ENCODE data around the gene SLC2A8.

DNA sequence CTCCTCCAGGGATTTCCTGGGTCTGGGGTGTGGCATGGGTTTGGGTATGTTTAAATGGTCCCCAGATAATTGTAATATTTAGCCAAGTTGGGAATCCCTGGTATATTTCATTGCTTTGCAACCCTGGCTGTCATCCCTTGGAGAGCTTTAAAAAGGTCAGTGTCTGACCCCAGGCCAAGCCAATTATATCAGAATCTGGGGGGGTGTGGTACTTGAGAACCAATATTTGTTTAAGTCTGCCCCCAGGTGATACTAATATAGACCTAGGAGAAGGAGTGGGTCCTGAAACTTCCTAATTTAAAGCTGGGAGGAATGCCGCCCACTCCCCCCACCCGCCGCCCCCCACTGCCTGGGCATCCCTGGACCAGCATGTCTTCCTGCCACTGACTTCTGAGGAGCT, 38.2 kb upstream of the SLC2A8 start:
- no peak for TF ChIP-seq POLR2A (IDR thresholded peaks at IDR 0.05; ENCODE audit: borderline replicate concordance, extremely low read depth, insufficient read depth, insufficient read length)
- TF ChIP-seq, protein P1, sequence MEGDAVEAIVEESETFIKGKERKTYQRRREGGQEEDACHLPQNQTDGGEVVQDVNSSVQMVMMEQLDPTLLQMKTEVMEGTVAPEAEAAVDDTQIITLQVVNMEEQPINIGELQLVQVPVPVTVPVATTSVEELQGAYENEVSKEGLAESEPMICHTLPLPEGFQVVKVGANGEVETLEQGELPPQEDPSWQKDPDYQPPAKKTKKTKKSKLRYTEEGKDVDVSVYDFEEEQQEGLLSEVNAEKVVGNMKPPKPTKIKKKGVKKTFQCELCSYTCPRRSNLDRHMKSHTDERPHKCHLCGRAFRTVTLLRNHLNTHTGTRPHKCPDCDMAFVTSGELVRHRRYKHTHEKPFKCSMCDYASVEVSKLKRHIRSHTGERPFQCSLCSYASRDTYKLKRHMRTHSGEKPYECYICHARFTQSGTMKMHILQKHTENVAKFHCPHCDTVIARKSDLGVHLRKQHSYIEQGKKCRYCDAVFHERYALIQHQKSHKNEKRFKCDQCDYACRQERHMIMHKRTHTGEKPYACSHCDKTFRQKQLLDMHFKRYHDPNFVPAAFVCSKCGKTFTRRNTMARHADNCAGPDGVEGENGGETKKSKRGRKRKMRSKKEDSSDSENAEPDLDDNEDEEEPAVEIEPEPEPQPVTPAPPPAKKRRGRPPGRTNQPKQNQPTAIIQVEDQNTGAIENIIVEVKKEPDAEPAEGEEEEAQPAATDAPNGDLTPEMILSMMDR (IDR thresholded peaks at IDR 0.05 in 2 of 3, conservative IDR thresholded peaks at IDR 0.05 in 1 of 3; ENCODE audit: borderline replicate concordance in 1 of 3, insufficient read depth in 1 of 3, low read depth in 2 of 3, low read length in 2 of 3), result no peak
- TF ChIP-seq EZH2phosphoT487 (IDR thresholded peaks at IDR 0.05; ENCODE audit: borderline replicate concordance), result no peak
- TF ChIP-seq MAX (IDR thresholded peaks at IDR 0.05), result no peak
- no peak for TF ChIP-seq ZNF274 (IDR thresholded peaks at IDR 0.05; ENCODE audit: low read depth, low read length)
- no peak for TF ChIP-seq YY1 (IDR thresholded peaks at IDR 0.05; ENCODE audit: extremely low read depth, insufficient replicate concordance, low read depth, low read length)
